Measurements from ENCODE around the gene CDH16.
"Not testable (repeated sequence)": the region's sequence is repeated elsewhere in the genome, so short reads cannot be mapped to it uniquely, and the experiment has no call there.

Gene CDH16

GRCh38 chr16:66936889-66937554 lies 18.3 kb upstream of the CDH16 start:
- TF ChIP-seq CTCF (IDR thresholded peaks at IDR 0.05; ENCODE audit: low read depth, low read length): no peak
- Histone ChIP-seq H3K4me1 (no peaks in the 10 kb centered on the region), H3K9me3 (no peaks in the 10 kb centered on the region), H3K36me3 (peaks cover 21% of the 10 kb centered on the region), H3K4me3 (ENCODE audit: low read depth, low read length) (no peak overlapping the region), H3K27me3 (no peaks in the 10 kb centered on the region)
- no peak for DNase-seq

- H3K27me3 ChIP-seq: no peaks in the 10 kb centered on the region
- no peak overlapping the region for H3K4me3 ChIP-seq (ENCODE audit: low read depth, low read length)
- no peaks in the 10 kb centered on the region for H3K9me3 ChIP-seq
- TF ChIP-seq CTCF (IDR thresholded peaks at IDR 0.05; ENCODE audit: low read depth, low read length): no peak
- no peaks in the 10 kb centered on the region for H3K4me1 ChIP-seq
- peaks cover 18% of the 10 kb centered on the region for H3K36me3 ChIP-seq
- no peak for DNase-seq
Measured at GRCh38 chr16:66936462-66936861, 17.8 kb upstream of the CDH16 start.

GRCh38 chr16:66935314-66936011 lies 16.8 kb upstream of the CDH16 start, which contains the start of gene CES2:
Gene CES2 (plus strand): TSS chr16:66935516. CDS start chr16:66935636, 120 bp downstream.
- Histone ChIP-seq H3K36me3 (peaks cover 8% of the 10 kb centered on the region), H3K4me1 (no peaks in the 10 kb centered on the region)
- DNase-seq: no peak

GRCh38 chr16:66934839-66935313 lies 16.2 kb upstream of the CDH16 start:
- not testable (repeated sequence) for DNase-seq, H3K36me3 ChIP-seq, H3K9me3 ChIP-seq, H3K27me3 ChIP-seq, H3K4me1 ChIP-seq
- peak overlapping the region; percentile 99 for H3K4me3 ChIP-seq (ENCODE audit: low read depth, low read length)

More at GRCh38 chr16:66935314-66936011, 16.8 kb upstream of the CDH16 start, which contains the start of gene CES2:
- TF ChIP-seq CTCF (IDR thresholded peaks at IDR 0.05; ENCODE audit: low read depth, low read length): no peak
- Histone ChIP-seq H3K9me3 (no peaks in the 10 kb centered on the region), H3K4me3 (ENCODE audit: low read depth, low read length) (peak within 1 kb of the TSS; percentile 99), H3K27me3 (no peaks in the 10 kb centered on the region)

GRCh38 chr16:66934138-66934838 lies 15.6 kb upstream of the CDH16 start, which contains the start of gene CIAO2B:
Gene CIAO2B (minus strand): TSS chr16:66934402. CDS start chr16:66934364, 38 bp downstream.
- H3K36me3 ChIP-seq: peaks cover 2% of the 10 kb centered on the region; the same call in 1 of the 2 replicates
- peak; percentile 91 for DNase-seq
- no peaks in the 10 kb centered on the region for H3K9me3 ChIP-seq
- H3K27me3 ChIP-seq: no peaks in the 10 kb centered on the region
- H3K4me1 ChIP-seq: no peaks in the 10 kb centered on the region
- no peak for TF ChIP-seq CTCF (IDR thresholded peaks at IDR 0.05; ENCODE audit: low read depth, low read length)
- peak within 1 kb of the TSS; percentile 99 for H3K4me3 ChIP-seq (ENCODE audit: low read depth, low read length)

- DNase-seq: no peak
- H3K4me1 ChIP-seq: no peaks in the 10 kb centered on the region
Measured at GRCh38 chr16:66933776-66934137, 15.1 kb upstream of the CDH16 start.

More at GRCh38 chr16:66933776-66934137, 15.1 kb upstream of the CDH16 start:
- no peaks in the 10 kb centered on the region for H3K9me3 ChIP-seq
- no peaks in the 10 kb centered on the region for H3K36me3 ChIP-seq
- TF ChIP-seq CTCF (IDR thresholded peaks at IDR 0.05; ENCODE audit: low read depth, low read length): no peak
- H3K27me3 ChIP-seq: no peaks in the 10 kb centered on the region
- H3K4me3 ChIP-seq (ENCODE audit: low read depth, low read length): peak overlapping the region; percentile 99
